ENCODE data around the gene GPRC5C.

Gene GPRC5C

DNA sequence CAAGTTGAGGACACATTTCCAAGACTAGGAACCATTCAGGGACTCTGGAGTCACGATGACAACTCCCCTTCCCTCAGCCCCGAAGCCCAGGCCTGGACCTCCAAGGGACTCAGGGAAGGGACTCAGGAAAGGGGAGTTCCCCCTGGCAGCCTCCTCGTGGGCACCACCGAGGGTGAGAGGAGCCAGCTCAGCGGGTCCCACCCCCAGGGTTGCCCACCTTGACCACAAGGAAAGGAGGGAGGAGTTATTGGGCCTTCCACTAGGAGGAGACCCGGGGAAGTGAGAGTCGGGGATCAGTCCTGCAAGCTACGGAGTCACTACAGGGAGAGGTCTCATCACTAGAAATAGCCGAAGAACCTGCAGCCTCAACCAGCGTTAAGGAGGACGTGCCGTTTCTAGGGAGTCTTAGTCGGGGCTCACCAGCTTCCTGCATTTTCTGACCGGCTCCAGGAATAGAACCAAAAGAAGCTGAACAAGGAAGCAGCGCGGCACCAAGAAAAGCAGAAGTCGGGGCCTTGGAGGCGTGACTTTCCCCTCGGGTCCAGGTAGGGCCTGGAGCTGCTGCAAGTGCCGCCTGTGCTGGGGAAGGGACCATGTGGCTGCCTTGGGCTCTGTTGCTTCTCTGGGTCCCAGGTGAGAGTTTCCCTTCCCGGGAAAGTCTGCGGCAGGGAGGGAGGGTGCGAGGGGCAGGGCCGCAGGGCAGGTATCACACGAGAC, 34.4 kb downstream of the GPRC5C start, which contains the start of gene CD300A:
Gene CD300A (plus strand): TSS at position 524 of the 717 bp plus-strand sequence. CDS start 70 bp downstream, at position 594.
- in situ Hi-C loops (cut with MboI; ENCODE audit: low sequenced_read_pairs, unreplicated experiment), result no loop called here
- DNase-seq (ENCODE audit: low spot score), result no peak
- TF ChIP-seq, protein P1, sequence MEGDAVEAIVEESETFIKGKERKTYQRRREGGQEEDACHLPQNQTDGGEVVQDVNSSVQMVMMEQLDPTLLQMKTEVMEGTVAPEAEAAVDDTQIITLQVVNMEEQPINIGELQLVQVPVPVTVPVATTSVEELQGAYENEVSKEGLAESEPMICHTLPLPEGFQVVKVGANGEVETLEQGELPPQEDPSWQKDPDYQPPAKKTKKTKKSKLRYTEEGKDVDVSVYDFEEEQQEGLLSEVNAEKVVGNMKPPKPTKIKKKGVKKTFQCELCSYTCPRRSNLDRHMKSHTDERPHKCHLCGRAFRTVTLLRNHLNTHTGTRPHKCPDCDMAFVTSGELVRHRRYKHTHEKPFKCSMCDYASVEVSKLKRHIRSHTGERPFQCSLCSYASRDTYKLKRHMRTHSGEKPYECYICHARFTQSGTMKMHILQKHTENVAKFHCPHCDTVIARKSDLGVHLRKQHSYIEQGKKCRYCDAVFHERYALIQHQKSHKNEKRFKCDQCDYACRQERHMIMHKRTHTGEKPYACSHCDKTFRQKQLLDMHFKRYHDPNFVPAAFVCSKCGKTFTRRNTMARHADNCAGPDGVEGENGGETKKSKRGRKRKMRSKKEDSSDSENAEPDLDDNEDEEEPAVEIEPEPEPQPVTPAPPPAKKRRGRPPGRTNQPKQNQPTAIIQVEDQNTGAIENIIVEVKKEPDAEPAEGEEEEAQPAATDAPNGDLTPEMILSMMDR (IDR thresholded peaks at IDR 0.05; ENCODE audit: borderline replicate concordance, control extremely low read depth, extremely low read depth, insufficient read depth, missing control alignments), result no peak

DNA sequence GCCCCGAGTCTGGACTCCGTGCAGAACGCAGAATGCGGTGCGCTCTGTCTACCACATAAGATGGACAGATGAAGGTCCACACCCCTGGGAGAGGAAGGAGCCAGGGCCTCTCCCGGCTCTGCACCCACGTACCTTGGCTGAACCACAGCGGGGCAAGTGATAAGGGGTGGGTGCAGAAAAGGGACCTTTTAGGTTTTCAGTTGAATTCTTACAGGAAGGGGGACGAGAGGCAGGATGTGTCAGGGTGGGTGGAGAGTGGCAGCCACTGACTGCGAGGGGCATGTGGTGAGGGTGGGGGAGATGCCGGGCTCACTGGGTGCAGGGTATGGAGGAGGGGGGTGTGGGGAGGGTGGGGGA, 34.9 kb downstream of the GPRC5C start:
- TF ChIP-seq, protein P1 (IDR thresholded peaks at IDR 0.05; ENCODE audit: borderline replicate concordance, control extremely low read depth, extremely low read depth, insufficient read depth, missing control alignments), result no peak
- in situ Hi-C loops (cut with MboI; ENCODE audit: low sequenced_read_pairs, unreplicated experiment), result no loop called here
- DNase-seq (ENCODE audit: low spot score), result no peak

DNA sequence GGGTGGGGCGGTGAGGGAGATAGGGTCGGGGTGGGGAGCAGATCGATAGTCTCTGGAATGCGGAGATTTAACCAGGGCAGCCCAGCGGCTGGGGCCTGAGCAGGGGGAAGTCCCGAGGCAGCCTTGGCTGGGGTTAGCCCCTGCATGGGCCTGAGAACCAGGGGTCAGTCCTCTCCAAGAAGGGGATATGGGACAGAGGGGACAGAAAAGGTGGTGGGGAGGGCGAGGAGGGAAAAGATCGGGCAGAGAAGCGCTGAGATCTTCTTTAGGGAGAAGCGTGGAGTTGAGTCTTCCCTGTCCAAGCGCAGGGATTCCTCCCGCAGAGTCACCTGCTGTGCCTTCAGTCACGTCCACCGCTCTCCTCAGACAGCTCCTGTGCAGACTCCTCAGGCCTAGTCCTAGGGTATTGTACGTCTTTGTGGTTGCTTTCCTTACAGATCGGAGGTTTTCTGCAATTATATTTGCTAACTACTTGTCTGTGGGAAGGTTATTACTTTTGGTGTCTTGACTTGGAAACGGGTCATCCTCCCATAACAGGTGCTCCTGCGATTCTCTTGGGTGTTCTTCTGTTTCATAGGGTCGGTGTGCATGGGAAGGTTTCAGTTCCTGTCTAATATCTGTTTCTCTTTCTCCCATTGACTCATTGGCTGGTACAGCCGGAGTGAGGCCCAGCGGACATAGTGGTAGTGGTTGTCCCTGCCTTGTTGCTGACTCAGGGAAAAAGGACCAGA, 35.5 kb downstream of the GPRC5C start:
- peak; percentile 81 for DNase-seq (ENCODE audit: low spot score)
- in situ Hi-C loops (cut with MboI; ENCODE audit: low sequenced_read_pairs, unreplicated experiment), result no loop called here
- TF ChIP-seq, protein P1 (IDR thresholded peaks at IDR 0.05; ENCODE audit: borderline replicate concordance, control extremely low read depth, extremely low read depth, insufficient read depth, missing control alignments), result no peak

DNA sequence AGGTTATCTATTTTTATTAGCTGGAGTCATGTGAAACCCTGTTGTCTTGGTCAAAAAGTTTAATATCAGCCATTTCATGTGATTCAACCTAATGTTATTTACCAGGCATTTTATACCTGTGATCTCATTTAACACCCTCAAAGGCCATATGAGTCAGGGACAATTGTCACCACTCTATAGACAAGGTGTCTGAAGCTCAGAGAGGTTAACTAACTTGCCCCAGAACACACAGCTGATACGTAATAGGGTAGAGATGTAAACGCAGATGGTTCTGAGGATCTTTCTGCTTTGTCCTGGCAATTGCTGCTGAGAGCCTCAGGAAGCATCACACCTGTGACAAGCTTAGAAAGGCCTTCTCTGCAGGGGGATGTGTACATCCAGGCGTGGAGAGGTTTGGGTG, 39.5 kb downstream of the GPRC5C start:
- TF ChIP-seq, protein P1 (IDR thresholded peaks at IDR 0.05; ENCODE audit: borderline replicate concordance, control extremely low read depth, extremely low read depth, insufficient read depth, missing control alignments), result no peak
- no peak for DNase-seq (ENCODE audit: low spot score)
- in situ Hi-C loops (cut with MboI; ENCODE audit: low sequenced_read_pairs, unreplicated experiment), result no loop called here

DNA sequence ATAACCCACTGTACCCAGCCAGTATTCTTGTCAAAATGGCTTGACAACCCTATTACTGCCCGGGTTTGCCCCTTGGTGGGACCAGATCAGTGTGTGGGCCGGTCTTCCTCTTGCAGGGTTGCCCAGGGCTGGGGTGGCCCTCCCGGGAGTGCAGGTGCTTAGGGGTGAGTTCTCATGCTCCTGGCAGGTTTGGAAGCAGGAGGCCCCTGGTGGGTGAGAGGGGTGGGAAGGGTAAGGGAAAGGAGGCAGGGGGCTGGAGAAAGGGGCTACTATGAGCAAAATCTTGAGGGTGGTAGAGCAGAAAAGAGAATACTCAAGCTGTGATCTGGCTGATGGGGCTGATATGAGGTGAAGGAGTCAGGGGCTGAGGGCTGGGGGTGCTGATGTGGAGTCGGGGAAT, 41.0 kb downstream of the GPRC5C start:
- TF ChIP-seq, protein P1 (IDR thresholded peaks at IDR 0.05; ENCODE audit: borderline replicate concordance, control extremely low read depth, extremely low read depth, insufficient read depth, missing control alignments), result no peak
- in situ Hi-C loops (cut with MboI; ENCODE audit: low sequenced_read_pairs, unreplicated experiment), result no loop called here
- DNase-seq (ENCODE audit: low spot score), result no peak

DNA sequence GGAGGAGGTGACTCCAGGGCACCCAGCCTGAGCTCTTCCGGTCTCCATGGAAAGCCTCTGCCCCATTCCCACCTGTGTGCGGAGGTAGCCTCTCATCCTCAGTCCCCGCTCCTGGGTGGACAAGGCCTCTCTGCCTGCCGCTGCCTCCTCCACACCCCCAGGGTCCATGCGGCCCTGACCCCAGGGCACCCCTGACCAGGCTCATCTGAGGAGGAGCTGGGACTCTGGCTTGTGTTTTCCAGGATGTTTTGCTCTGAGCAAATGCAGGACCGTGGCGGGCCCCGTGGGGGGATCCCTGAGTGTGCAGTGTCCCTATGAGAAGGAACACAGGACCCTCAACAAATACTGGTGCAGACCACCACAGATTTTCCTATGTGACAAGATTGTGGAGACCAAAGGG, 41.4 kb downstream of the GPRC5C start:
- TF ChIP-seq, protein P1 (IDR thresholded peaks at IDR 0.05; ENCODE audit: borderline replicate concordance, control extremely low read depth, extremely low read depth, insufficient read depth, missing control alignments), result no peak
- DNase-seq (ENCODE audit: low spot score), result no peak
- in situ Hi-C loops (cut with MboI; ENCODE audit: low sequenced_read_pairs, unreplicated experiment), result no loop called here

Measured in GM13976 (cell line).